ENCODE results near the gene DNASE2. TPM values are rescaled to one million over a fixed set of nuclear protein-coding genes. Genes with fewer than 3 reads are reported as not detected.
"Not testable (repeated sequence)": the region's sequence is repeated elsewhere in the genome, so short reads cannot be mapped to it uniquely, and the experiment has no call there.

The DNASE2 gene
- total RNA-seq, 1 donor from 2014 or later: 61.0 TPM

DNA sequence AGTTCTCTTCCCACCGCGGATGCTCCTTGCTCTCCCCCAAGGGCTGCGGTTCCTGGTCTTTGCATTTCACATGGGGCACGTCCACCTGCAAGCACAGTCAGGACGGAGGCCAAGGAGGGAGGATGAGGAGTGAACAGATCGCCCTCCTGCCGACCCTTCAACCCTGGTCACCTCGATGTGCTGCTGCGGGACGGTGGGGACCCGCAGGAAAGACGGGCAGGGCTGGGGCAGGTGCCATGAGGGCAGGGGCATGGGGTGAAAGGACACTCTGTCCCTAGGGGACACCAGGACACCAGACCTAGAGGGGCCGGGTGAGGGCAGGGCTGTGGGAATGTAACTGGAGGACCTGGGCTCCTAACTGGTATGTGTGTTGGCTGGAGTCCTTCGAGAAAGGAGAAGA is 37.0 kb upstream of the DNASE2 start:
- H3K4me3 ChIP-seq: no peak overlapping the region
- H3K9me3 ChIP-seq: no peaks in the 10 kb centered on the region
- H3K36me3 ChIP-seq: peaks cover 12% of the 10 kb centered on the region
- DNase-seq: no peak
- H3K27me3 ChIP-seq: no peaks in the 10 kb centered on the region
- TF ChIP-seq, protein P1, sequence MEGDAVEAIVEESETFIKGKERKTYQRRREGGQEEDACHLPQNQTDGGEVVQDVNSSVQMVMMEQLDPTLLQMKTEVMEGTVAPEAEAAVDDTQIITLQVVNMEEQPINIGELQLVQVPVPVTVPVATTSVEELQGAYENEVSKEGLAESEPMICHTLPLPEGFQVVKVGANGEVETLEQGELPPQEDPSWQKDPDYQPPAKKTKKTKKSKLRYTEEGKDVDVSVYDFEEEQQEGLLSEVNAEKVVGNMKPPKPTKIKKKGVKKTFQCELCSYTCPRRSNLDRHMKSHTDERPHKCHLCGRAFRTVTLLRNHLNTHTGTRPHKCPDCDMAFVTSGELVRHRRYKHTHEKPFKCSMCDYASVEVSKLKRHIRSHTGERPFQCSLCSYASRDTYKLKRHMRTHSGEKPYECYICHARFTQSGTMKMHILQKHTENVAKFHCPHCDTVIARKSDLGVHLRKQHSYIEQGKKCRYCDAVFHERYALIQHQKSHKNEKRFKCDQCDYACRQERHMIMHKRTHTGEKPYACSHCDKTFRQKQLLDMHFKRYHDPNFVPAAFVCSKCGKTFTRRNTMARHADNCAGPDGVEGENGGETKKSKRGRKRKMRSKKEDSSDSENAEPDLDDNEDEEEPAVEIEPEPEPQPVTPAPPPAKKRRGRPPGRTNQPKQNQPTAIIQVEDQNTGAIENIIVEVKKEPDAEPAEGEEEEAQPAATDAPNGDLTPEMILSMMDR (IDR thresholded peaks at IDR 0.05): no peak
- intact Hi-C loops (cut with DNase I): no loop called here
- ATAC-seq: no peak
- H3K4me1 ChIP-seq: peaks cover 15% of the 10 kb centered on the region
- H3K27ac ChIP-seq: no peak overlapping the region

DNA sequence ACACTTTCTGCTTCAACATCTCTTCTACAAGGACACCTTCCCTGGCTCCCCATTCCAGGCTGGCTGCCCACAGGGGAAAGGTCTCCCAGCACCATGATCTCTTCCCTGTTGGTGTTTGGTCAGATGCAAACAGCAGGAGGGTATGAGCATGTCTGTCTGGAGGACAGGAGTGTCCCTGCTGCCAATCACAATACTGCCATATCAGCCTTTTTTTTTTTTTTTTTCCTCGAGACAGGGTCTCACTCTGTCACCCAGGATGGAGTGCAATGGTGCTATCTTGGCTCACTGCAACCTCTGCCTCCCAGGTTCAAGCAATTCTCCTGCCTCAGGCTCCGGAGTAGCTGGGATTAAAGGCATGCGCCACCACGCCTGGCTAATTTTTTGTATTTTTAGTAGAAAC is 34.6 kb upstream of the DNASE2 start:
- H3K27me3 ChIP-seq; intact Hi-C loops (cut with DNase I); H3K9me3 ChIP-seq: not testable (repeated sequence)

DNA sequence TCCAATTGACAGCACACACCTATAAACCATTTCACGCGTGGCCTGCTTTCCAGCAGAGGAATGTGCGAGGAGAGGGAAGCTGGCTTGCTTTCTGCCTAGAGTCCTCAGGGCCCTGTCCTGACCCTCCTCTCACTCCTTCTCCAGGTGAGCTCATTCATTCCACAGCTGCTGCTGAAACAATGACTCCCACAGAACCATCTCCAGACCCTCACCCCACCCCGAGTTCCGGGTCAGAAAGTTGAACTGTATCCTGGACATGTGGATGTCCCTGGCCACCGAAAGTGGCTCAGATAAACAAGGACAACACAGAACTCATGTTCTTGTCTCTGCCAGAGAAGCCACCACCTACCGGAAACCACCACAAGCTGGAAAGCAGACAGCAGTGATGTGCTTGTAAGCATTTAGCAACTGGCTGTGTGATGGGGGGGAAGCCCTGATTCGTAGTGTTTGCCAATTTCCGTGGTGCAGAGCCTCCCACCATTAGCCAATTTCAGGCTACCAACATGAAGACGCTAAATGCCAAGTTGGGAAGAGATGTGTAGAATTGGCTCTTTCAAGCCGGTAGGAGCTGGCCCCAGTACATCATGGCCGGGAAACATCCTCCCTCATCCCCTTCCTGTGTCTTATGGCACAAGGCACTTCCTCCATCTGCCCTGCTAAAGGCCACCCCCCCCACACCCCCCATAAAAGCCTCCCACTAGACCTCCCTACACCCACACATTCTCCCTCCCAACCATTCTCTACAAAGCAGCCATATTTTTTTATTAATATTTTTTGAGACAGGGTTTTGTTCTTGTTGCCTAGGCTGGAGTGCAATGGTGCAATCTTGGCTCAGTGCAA is 32.8 kb upstream of the DNASE2 start:
- Histone ChIP-seq H3K4me1 (peaks cover 24% of the 10 kb centered on the region), H3K4me3 (no peak overlapping the region), H3K36me3 (no peaks in the 10 kb centered on the region), H3K27me3 (no peaks in the 10 kb centered on the region), H3K9me3 (no peaks in the 10 kb centered on the region), H3K27ac (peak overlapping the region; percentile 60)
- ATAC-seq (peak; percentile 36), DNase-seq (no peak)
- intact Hi-C loops (cut with DNase I): no loop called here
- TF ChIP-seq, protein P1 (IDR thresholded peaks at IDR 0.05): no peak

More for the DNA sequence above, 34.6 kb upstream of the DNASE2 start:
- H3K4me1 ChIP-seq: peaks cover 24% of the 10 kb centered on the region
- H3K4me3 ChIP-seq, DNase-seq, H3K36me3 ChIP-seq, ATAC-seq, H3K27ac ChIP-seq: not testable (repeated sequence)

DNA sequence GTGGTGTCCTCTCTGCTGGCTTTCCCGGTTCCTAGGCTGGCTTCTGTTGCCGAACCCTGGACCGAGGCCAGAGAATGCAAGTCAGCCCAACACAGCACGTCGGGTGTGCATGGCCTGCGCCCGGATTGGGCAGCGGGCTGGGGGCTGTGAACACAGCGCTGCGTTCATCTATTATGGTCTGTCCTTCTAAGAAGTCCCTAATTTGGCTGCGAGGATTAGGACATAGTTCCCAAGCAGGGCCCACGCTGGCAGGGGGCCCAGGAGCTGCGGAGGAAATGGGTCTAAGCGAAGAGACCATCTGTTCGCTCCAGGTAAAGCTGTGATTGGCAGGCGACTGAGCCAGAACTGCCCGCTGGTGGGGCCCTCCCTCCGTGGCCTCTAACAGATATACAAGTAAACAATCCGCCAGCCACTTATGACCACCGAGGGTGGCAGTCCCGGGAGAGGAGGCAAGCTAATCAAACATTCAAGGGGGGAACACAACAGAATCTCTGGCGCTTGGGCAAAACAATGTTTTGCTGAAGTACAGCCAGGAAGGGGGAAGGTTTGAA is 31.8 kb upstream of the DNASE2 start:
- H3K27me3 ChIP-seq: no peaks in the 10 kb centered on the region
- intact Hi-C loops (cut with DNase I): no loop called here
- TF ChIP-seq, protein P1 (IDR thresholded peaks at IDR 0.05): no peak
- ATAC-seq (peak; percentile 78), DNase-seq (peak; percentile 76)
- H3K4me1 ChIP-seq: peaks cover 20% of the 10 kb centered on the region
- H3K4me3 ChIP-seq: peak overlapping the region; percentile 21
- H3K36me3 ChIP-seq: no peaks in the 10 kb centered on the region
- peak overlapping the region; percentile 60 for H3K27ac ChIP-seq
- no peaks in the 10 kb centered on the region for H3K9me3 ChIP-seq

DNA sequence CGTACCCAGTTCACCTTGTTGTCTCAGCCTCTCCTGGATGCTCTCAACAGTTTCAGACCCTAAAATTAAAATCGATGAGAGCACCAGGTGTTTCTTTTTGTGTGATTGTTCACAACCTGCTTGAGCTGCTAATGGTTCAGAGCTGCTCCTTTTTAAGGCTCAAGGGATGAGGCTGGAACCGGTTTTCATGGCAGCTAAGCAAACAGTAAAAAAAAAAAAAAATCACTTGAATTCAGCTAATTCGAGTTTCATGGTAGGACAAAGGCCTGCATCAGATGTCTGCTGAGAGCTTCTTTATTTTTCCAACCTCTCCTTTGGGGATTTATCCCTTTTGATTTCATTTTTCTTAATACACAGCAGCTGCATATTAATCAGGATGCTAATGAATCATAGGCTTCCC is 31.3 kb upstream of the DNASE2 start:
- Histone ChIP-seq H3K4me1 (peaks cover 20% of the 10 kb centered on the region), H3K9me3 (no peaks in the 10 kb centered on the region), H3K27me3 (no peaks in the 10 kb centered on the region), H3K36me3 (no peaks in the 10 kb centered on the region), H3K4me3 (peak overlapping the region; percentile 21), H3K27ac (peak overlapping the region; percentile 60)
- TF ChIP-seq, protein P1 (IDR thresholded peaks at IDR 0.05): no peak
- intact Hi-C loops (cut with DNase I): no loop called here
- no peak for DNase-seq
- ATAC-seq: no peak

DNA sequence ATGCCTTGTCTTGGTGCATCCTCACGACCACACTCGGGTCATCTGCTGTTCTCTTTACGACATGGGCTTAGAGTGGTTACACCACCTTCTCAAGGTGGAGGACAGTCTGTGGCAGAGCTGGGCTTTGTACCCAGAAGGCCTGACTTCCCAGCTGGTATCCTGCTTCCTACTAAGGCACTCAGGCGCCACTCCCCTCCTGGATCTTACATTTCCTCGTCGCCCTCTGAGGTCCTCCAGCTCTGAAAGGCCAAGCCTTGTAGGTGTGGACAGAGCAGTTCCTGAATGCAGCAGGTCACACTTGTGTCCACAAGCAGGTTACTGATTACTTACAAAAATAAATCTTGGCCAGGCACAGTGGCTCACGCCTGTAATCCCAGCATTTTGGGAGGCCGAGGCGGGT is 25.9 kb upstream of the DNASE2 start:
- ATAC-seq (peak; percentile 90), DNase-seq (no peak)
- Histone ChIP-seq H3K9me3 (no peaks in the 10 kb centered on the region), H3K4me1 (no peaks in the 10 kb centered on the region), H3K27ac (peak overlapping the region; percentile 24), H3K27me3 (no peaks in the 10 kb centered on the region), H3K4me3 (no peak overlapping the region), H3K36me3 (no peaks in the 10 kb centered on the region)
- intact Hi-C loops (cut with DNase I): no loop called here
- TF ChIP-seq, protein P1 (IDR thresholded peaks at IDR 0.05): no peak

All from upper lobe of right lung (tissue), 1 donor.